SK-N-SH treated with all-trans-retinoic acid at 6 μM for 48 hours (cell line): Measurements from ENCODE around the gene GLI3.

Source experiments
- ATAC-seq: fragments of 200-7000 bp; cut with Tn5 transposase; 3 replicates; pipeline ENCODE4 v1.9.1; 2020; ENCODE audit warnings: mild to moderate bottlenecking, moderate library complexity
- ARNTL ChIP-seq: fragments of 450-650 bp; formaldehyde crosslinking; IDR thresholded peaks from 2 replicates; pipeline ENCODE4 v1.5.0; 2020; ENCODE audit warnings: low read depth, mild to moderate bottlenecking, moderate library complexity, borderline replicate concordance
- BACH2 ChIP-seq: fragments of 250-450 bp; sonication (Bioruptor Pico); IDR thresholded peaks from 2 replicates; pipeline ENCODE4 v1.9.0; 2021; ENCODE audit warnings: mild to moderate bottlenecking, borderline replicate concordance
- CREB5 ChIP-seq: fragments of 250-450 bp; sonication (Bioruptor Pico); IDR thresholded peaks from 2 replicates; pipeline ENCODE4 v1.5.1; 2020; ENCODE audit warnings: low read depth, mild to moderate bottlenecking, moderate library complexity
- CSDC2 ChIP-seq: fragments of 250-450 bp; sonication (Bioruptor Pico); IDR thresholded peaks from 2 replicates; pipeline ENCODE4 v1.5.0; 2020; ENCODE audit warnings: mild to moderate bottlenecking, moderate library complexity
- ESRRG ChIP-seq: fragments of 250-450 bp; sonication (Bioruptor Pico); IDR thresholded peaks from 2 replicates; pipeline ENCODE4 v1.6.1; 2021; ENCODE audit warnings: mild to moderate bottlenecking
- GLIS3 ChIP-seq: fragments of 250-450 bp; sonication (Bioruptor Pico); IDR thresholded peaks from 2 replicates; pipeline ENCODE4 v1.5.0; 2020; ENCODE audit warnings: mild to moderate bottlenecking, moderate library complexity
- ISL1 ChIP-seq: fragments of 250-450 bp; sonication (Bioruptor Pico); IDR thresholded peaks from 2 replicates; pipeline ENCODE4 v2.1.2; 2022; ENCODE audit warnings: mild to moderate bottlenecking, moderate library complexity
- OSR1 ChIP-seq: fragments of 250-450 bp; sonication (Bioruptor Pico); IDR thresholded peaks from 2 replicates; pipeline ENCODE4 v1.8.0; 2022; ENCODE audit warnings: moderate library complexity, mild to moderate bottlenecking, inconsistent platforms
- PATZ1 ChIP-seq: fragments of 250-450 bp; sonication (Bioruptor Pico); IDR thresholded peaks from 2 replicates; pipeline ENCODE4 v1.8.0; 2020; ENCODE audit warnings: mild to moderate bottlenecking, moderate library complexity, borderline replicate concordance
- POU6F1 ChIP-seq: fragments of 250-450 bp; sonication (Bioruptor Pico); IDR thresholded peaks from 2 replicates; pipeline ENCODE4 v1.8.0; 2021; ENCODE audit warnings: low read depth, mild to moderate bottlenecking, moderate library complexity, borderline replicate concordance
- PPARA ChIP-seq: fragments of 250-450 bp; sonication (Bioruptor Pico); IDR thresholded peaks from 2 replicates; pipeline ENCODE4 v1.5.0; 2020; ENCODE audit warnings: mild to moderate bottlenecking, borderline replicate concordance
- RARB ChIP-seq: fragments of 250-450 bp; sonication (Bioruptor Pico); IDR thresholded peaks from 2 replicates; pipeline ENCODE4 v1.8.0; 2021; ENCODE audit warnings: mild to moderate bottlenecking, moderate library complexity
- SNAI2 ChIP-seq: fragments of 250-450 bp; sonication (Bioruptor Pico); IDR thresholded peaks from 2 replicates; pipeline ENCODE4 v1.5.0; 2020; ENCODE audit warnings: mild to moderate bottlenecking, moderate library complexity
- TCF4 ChIP-seq: fragments of 250-450 bp; sonication (Bioruptor Pico); IDR thresholded peaks from 2 replicates; pipeline ENCODE4 v1.8.0; 2021; ENCODE audit warnings: mild to moderate bottlenecking, moderate library complexity, borderline replicate concordance
- TOX ChIP-seq: fragments of 250-450 bp; sonication (Bioruptor Pico); IDR thresholded peaks from 2 replicates; pipeline ENCODE4 v1.8.0; 2021; ENCODE audit warnings: mild to moderate bottlenecking, moderate library complexity, borderline replicate concordance
- ZC3H10 ChIP-seq: fragments of 250-450 bp; sonication (Bioruptor Pico); IDR thresholded peaks from 2 replicates; pipeline ENCODE4 v1.5.1; 2021; ENCODE audit warnings: mild to moderate bottlenecking, moderate library complexity
- ZFP30 ChIP-seq: fragments of 450-650 bp; formaldehyde crosslinking; IDR thresholded peaks from 2 replicates; pipeline ENCODE4 v1.5.0; 2022; ENCODE audit warnings: mild to moderate bottlenecking, moderate library complexity
- ZNF565 ChIP-seq: fragments of 450-650 bp; formaldehyde crosslinking; conservative IDR thresholded peaks from 2 replicates; pipeline ENCODE4 v1.5.0; 2020; ENCODE audit warnings: low read depth, mild to moderate bottlenecking, moderate library complexity
- ZNF70 ChIP-seq: fragments of 450-650 bp; formaldehyde crosslinking; IDR thresholded peaks from 2 replicates; pipeline ENCODE4 v1.5.0; 2020; ENCODE audit warnings: mild to moderate bottlenecking, moderate library complexity
- ZNF8 ChIP-seq: fragments of 450-650 bp; formaldehyde crosslinking; IDR thresholded peaks from 2 replicates; pipeline ENCODE4 v1.5.0; 2020; ENCODE audit warnings: mild to moderate bottlenecking, moderate library complexity
- TF ChIP-seq, protein P1 (sequence below): fragments of 250-450 bp; sonication (Bioruptor Pico); IDR thresholded peaks from 2 replicates; pipeline ENCODE4 v1.5.1; 2021; ENCODE audit warnings: mild to moderate bottlenecking, moderate library complexity

GLI3 gene

DNA sequence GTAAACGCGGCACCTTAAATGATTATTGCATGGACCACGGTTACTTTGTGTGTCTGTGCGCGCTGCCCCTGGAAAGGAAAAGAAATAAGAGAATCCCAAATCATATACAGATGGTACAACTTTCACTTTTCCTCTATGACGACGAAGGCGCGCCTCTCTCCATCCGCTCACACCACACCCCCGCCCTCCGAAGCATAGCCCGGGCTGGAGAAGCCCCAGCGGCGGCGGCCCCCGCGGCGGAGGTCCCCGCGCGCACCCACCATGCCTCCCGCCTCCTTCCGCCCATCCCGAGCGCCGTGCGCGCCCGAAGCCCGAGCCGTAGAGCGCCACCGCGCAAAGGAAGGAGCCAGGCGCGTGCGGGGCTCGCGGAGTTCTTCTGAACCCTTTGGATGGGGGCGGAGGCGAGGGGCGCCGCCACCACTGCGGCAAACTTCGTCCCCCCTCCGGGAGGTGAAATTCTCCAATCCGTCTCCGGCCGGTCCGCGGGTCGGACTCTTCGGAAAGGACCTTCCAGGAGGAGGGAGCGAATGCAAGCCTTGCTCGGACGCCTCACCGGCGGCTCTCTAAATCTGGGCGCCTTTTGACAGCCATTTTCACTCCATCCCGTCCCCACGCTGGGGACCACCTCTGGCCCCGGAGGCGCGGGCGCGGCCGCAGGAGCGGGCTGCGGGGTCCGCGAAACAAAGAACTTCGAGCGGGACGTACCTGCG lies 588 bp downstream of the GLI3 start:
- ATAC-seq: peak; percentile 59
- TF ChIP-seq ZNF8 (no peak), SNAI2 (CRISPR knock-in tag) (no peak), GLIS3 (CRISPR knock-in tag) (no peak)
- TF ChIP-seq, all 23 proteins: peak for 0

GRCh38 chr7:42235741-42236161 lies 1.3 kb downstream of the GLI3 start:
- TF ChIP-seq PATZ1 (CRISPR knock-in tag): no peak
- TF ChIP-seq ESRRG (CRISPR knock-in tag): no peak
- no peak for TF ChIP-seq ZFP30 (CRISPR knock-in tag)
- TF ChIP-seq CSDC2 (CRISPR knock-in tag): no peak
- TF ChIP-seq ZNF565 (CRISPR knock-in tag): no peak
- no peak for TF ChIP-seq POU6F1 (CRISPR knock-in tag)
- TF ChIP-seq TCF4 (CRISPR knock-in tag): no peak
- no peak for TF ChIP-seq RARB (CRISPR knock-in tag)
- no peak for TF ChIP-seq SNAI2 (CRISPR knock-in tag)
- no peak for TF ChIP-seq TOX (CRISPR knock-in tag)
- ATAC-seq: no peak; the same call in 2 of the 3 replicates

- TF ChIP-seq ESRRG (CRISPR knock-in tag): no peak
- TF ChIP-seq OSR1: no peak
- no peak for TF ChIP-seq ZC3H10 (CRISPR knock-in tag)
- no peak for TF ChIP-seq ZNF8
- no peak for TF ChIP-seq POU6F1 (CRISPR knock-in tag)
- TF ChIP-seq PPARA: no peak
- no peak for TF ChIP-seq ZNF70 (CRISPR knock-in tag)
- TF ChIP-seq TCF4 (CRISPR knock-in tag): no peak
- no peak for TF ChIP-seq CSDC2 (CRISPR knock-in tag)
- no peak for TF ChIP-seq BACH2 (CRISPR knock-in tag)
- no peak for TF ChIP-seq ZNF565 (CRISPR knock-in tag)
- no peak for TF ChIP-seq GLIS3 (CRISPR knock-in tag)
- no peak for TF ChIP-seq PATZ1 (CRISPR knock-in tag)
- TF ChIP-seq CREB5: no peak
- no peak for ATAC-seq
Measured at GRCh38 chr7:42234736-42235135, 2.3 kb downstream of the GLI3 start.

DNA sequence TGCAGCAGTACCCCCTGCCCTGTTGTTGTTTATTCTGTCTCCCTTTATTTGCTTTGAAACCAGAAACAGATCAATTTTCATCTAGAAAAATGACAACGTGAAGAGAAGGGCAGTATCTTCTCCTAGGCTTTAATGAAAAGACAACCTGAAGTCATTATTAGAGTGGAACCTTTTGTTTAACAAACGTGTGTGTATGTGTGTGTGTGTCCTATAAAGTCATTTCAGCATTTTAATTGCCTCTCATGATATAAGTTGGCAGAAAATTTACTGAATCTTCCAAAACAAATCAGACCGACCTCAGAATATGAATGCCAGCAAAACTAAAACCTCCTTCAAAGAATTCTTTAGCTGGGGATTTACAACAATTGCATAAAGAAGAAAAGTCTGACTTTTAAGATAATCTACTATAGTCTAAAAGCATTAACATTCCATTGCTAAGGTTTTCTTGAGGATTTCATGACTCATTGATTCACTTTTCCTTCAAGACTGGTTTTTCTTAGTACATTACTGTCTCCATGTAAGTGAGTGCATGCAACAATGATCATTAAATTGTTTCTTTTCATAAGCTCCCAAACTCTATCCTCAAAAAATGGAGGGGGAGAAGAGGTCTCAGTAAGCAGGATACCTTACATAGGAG lies 3.2 kb downstream of the GLI3 start:
- ATAC-seq: no peak
- no peak for TF ChIP-seq GLIS3 (CRISPR knock-in tag)
- no peak for TF ChIP-seq CREB5
- TF ChIP-seq ZC3H10 (CRISPR knock-in tag): no peak
- TF ChIP-seq ZNF565 (CRISPR knock-in tag): no peak
- TF ChIP-seq ARNTL (CRISPR knock-in tag): no peak
- TF ChIP-seq OSR1: no peak
- TF ChIP-seq ZNF8: no peak
- TF ChIP-seq, protein P1, sequence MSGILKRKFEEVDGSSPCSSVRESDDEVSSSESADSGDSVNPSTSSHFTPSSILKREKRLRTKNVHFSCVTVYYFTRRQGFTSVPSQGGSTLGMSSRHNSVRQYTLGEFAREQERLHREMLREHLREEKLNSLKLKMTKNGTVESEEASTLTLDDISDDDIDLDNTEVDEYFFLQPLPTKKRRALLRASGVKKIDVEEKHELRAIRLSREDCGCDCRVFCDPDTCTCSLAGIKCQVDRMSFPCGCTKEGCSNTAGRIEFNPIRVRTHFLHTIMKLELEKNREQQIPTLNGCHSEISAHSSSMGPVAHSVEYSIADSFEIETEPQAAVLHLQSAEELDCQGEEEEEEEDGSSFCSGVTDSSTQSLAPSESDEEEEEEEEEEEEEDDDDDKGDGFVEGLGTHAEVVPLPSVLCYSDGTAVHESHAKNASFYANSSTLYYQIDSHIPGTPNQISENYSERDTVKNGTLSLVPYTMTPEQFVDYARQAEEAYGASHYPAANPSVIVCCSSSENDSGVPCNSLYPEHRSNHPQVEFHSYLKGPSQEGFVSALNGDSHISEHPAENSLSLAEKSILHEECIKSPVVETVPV: no peak
- TF ChIP-seq SNAI2 (CRISPR knock-in tag): no peak
- TF ChIP-seq ISL1 (CRISPR knock-in tag): no peak
- TF ChIP-seq POU6F1 (CRISPR knock-in tag): no peak
